HG03060 (cell line): ENCODE results near the gene SLC22A23.

ENCODE experiments used
- ATAC-seq: cut with Tn5 transposase; IDR thresholded peaks from one replicate; pipeline ENCODE4 v1.9.1; 2021; ENCODE audit warnings: low read depth, moderate number of reproducible peaks; ENCODE audit not compliant: unreplicated experiment

Gene SLC22A23

DNA sequence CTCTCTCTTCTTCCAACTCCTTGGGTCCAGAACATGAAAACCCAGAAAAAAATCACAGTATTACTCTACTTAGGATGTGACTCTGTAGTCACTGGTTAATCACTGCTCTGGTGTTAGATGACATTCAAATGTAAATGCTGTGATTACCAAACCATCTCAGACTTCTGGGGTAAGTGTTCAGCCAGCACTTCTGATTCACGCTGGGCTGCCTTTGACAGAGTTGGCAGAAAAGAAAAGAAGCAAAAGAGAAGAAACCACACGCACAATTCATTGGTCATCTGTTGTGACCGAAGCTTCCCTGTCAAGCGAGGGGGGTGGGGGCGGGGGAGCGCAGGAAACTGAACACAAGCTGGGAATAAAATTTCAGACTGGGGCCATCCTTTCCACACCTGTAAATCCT is 115.4 kb downstream of the SLC22A23 start:
- ATAC-seq: no peak

GRCh38 chr6:3340894-3341293 is 116.0 kb downstream of the SLC22A23 start:
- no peak for ATAC-seq

GRCh38 chr6:3340358-3340802 is 116.5 kb downstream of the SLC22A23 start:
- no peak for ATAC-seq

GRCh38 chr6:3339811-3340210 is 117.0 kb downstream of the SLC22A23 start:
- no peak for ATAC-seq

DNA sequence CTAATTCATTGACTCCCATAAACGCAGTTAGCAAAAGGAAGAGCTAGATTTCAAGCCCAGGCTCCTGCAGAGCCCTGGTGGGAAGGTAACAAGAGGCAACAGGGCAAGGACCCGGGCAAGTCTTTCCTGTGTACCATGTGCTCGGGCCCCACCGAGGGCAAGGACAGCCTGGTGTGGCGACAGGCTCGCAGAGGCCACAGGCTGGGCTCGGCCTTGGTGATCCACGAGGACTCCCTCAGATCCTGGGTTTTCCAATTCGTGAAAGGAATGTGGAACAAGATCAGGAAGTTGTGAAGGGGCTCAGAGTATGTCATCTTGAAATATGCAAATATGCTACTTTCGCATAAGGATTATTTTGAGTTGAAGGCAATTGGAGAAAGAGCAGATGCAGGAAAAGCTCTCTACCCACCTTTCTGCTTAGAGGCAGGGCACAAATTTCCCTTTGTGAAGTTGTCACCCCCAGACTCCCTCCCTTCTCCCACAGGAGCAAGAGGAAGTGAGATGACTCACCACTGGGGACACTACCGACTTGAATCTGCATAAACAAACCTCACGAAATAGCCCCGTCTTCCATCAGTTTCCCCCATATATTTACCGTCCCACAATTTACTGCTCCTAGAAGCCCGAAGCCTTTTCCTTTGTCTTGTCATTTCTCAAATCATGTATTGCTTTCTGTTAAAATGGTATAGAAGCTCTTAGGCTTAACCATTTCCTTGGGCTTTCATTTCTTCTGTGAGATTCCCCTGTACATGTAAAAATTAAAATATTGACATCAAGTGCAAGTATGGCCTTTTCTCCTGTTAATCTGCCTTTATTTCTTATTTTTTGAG is 119.1 kb downstream of the SLC22A23 start:
- ATAC-seq: no peak

DNA sequence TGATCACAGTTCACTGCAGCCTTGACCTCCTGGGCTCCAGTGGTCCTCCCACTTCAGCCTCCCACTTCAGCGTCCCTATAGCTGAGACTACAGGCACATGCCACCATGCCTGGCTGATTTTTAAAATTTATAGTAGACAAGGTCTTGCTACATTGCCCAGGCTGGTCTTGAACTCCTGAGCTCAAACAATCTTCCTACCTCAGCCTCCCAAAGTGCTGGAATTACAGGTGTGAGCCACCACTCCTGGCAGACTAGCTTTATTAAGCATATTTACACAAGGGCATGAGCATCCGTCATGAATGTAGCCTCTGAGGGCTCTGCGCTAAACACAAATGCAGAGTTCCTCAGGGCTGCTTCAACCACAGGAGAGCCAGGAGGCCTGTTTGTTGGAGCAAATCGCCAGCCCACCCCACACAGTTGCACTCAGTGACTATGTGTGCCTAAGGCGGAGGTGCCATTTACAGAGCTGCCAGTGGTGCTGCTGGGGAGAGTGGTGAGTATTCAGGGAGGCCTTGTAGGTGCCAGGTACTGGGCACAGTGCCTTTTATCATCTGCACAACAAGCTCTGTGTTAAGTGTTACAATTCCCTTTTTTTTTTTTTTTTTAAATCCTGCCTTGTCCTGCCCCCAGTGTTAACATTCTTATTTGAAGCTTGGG is 119.9 kb downstream of the SLC22A23 start:
- ATAC-seq: no peak

- no peak for ATAC-seq
These were observed 120.6 kb downstream of the SLC22A23 start for GRCh38 chr6:3336066-3336786.

DNA sequence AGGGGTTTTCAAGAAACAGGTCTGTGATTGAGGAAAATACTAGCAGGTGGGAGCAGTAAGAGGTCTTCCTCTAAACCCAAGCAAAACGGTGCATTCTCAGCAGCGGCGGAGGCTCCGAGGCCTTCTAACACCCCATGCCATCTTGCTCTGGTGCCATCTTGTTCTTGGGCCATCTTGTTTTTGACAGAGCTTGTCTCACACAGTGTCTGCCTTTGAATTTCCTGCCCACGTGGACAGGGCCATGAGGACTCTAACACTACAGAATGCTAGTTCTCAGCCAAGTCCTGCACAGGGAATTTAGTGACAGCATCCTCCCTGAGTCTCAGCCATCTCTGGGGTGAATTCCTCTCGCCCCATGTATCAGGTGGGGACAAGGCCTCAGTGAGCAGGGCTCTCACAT is 121.7 kb downstream of the SLC22A23 start:
- ATAC-seq: no peak

DNA sequence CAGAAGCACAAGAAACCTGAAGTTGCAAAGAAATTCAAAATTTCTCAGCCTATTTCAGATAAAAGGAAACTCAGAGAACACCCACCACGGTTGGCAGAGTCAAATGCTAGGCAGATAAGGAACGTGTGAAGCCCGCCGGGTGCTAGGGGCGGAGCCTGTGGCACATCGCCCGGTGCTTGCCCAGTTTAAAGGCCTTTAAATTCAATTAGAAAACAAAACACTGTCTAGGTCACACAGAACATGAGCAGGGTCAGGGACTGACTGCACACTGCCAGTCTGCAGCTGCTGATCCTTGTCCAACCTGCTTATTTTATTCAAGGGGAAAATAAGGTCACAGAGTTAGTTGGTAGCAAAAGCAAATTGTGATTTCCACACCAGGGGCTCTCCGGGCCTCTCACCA is 122.3 kb downstream of the SLC22A23 start:
- ATAC-seq: no peak

- ATAC-seq: no peak
These were observed 123.6 kb downstream of the SLC22A23 start for GRCh38 chr6:3333263-3333662.

- no peak for ATAC-seq
These were observed 124.9 kb downstream of the SLC22A23 start for GRCh38 chr6:3331971-3332370.

DNA sequence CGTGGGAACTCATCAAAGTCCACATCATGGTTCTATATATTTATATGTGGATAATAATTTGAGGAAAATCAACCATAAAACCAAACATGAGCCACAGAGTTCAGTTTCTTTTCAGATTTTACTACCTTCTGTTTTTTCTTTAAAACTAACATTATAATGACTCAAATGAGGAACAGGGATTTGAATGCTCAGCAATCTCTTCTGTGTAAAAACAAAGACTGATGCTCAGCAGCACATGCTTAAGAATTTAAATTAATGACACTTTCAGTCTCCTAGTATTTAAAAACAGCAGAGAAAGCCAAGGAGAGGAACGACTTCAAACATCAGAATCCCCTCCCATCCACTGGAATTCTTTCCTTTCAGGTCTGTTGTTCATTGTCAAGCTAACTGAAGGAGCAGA is 125.4 kb downstream of the SLC22A23 start:
- ATAC-seq: no peak

GRCh38 chr6:3330199-3330598 is 126.7 kb downstream of the SLC22A23 start:
- ATAC-seq: no peak

GRCh38 chr6:3329393-3330051 is 127.3 kb downstream of the SLC22A23 start:
- no peak for ATAC-seq

GRCh38 chr6:3328796-3329195 is 128.1 kb downstream of the SLC22A23 start:
- ATAC-seq: no peak

DNA sequence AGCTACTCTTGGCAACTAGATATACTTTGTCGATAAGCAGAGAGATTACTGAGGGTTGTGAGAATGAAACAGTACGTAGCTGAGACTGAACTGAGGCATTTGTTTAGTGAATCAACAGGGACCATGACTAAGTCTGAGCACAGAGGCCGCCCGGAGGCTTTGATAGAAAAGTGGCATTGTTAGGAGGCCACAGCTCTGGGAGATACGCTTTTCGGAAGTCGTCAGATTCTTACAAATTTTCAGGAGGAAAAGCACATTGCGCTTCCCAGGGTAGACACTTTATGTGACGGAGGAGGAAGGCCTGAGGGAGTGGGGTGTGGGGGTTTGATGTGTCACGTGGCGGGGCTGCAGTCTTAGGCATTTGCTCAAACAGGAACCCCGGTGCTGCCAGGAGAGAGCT is 128.7 kb downstream of the SLC22A23 start:
- no peak for ATAC-seq

DNA sequence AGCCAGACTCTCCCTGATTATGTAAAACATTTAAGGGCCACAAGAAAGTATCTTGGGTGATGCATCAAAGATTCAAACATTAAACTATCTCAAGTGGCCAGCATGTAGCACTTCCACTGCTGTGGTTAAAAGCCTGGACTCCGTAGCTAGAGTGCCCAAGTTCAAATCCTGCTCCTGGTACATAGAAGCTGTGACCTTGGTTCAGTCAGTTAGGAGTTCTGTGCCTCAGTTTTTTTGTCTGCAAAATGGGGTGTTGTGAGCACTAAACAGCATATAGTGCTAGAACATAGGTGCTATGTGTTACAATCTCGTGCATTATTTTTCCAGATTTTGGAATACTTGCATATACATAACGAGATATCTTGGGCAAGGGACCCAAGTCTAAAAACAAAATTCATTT is 129.4 kb downstream of the SLC22A23 start:
- ATAC-seq: no peak

- no peak for ATAC-seq
These were observed 129.9 kb downstream of the SLC22A23 start for GRCh38 chr6:3326981-3327380.

DNA sequence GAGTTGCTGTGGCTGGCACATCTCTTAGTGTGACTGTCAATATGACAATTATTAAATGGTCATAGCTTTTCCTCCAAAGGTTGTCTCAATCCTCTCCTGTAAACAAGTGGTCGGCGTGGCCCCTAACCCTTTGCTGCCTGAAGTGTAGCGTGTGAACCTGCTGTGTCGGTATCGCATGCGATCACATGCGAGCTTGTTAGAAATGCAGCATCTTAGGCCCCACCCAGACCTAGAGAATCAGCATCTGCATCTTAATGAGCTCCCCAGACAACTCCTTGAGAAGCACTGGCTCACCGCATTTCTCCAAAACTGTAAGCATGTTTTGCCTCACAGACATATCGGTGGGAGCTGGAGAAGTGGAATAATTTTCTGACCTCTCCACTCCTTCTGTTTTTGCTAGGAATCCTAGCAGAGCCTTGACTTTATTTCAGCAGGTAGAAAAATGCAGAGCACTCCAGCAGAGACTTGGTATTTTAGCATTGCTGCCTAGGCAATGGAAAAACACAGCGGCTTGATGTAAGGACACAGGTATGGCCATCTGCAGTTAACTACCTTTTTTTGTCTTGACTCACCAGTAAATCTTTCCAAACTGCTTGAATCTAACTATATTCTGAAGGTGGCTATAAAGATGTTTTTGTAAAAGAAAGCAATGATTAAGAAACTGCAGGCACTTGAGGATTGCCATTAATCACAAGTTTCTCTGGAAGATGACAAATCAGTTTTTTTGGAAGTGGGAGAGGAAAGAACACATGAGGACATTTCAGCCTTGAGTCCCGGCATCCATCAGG is 130.5 kb downstream of the SLC22A23 start:
- ATAC-seq: no peak

DNA sequence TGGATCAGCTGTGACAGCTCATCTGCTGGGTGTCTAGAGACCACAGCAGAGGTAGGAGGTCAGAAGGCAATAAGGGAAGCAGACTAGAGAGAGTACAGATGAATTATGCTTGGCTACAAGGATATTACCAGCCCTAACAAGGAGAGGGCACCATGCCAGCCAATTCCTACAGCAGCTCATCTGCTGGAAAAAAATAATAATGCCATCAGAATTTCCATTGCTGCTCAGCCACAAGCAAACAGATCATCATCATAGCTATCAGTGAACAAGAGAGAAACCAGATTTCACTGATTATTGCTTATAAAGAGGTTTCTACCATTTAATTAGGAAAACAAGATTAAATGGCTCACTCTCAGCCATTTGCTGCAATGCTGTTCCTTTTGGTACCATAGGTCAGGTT is 131.6 kb downstream of the SLC22A23 start:
- ATAC-seq: no peak
